Endothelial cell of umbilical vein (primary cell): Measurements from ENCODE around the gene PDPK1. TPM values are rescaled to one million over a fixed set of nuclear protein-coding genes. Genes with fewer than 3 reads are reported as not detected.
A peak's percentile ranks its signal among the peaks of the same experiment; 100 is the strongest.
"Not testable (repeated sequence)": the region's sequence is repeated elsewhere in the genome, so short reads cannot be mapped to it uniquely, and the experiment has no call there.

ENCODE experiments used
- BruUV-seq: library from RNA; stranded (reverse); fragments of 400-500 nt; replicated peaks from 2 replicates; lab custom pipeline; 2021; lab: Mats Ljungman, UMichigan
- CTCF ChIA-PET: fragments of 300-600, 350-600 bp; sonication (Branson Sonifier 250); formaldehyde crosslinking; loops from one replicate; lab custom pipeline; 2021; ENCODE audit warnings: antibody characterized with exemption, inconsistent platforms; lab: Charles Lee
- POLR2A ChIA-PET: fragments of 300-600, 350-600 bp; sonication (Branson Sonifier 250); formaldehyde crosslinking; loops from one replicate; lab custom pipeline; 2021; ENCODE audit warnings: antibody characterized with exemption, inconsistent platforms; lab: Charles Lee
- DNase-seq: peaks from one replicate; pipeline ENCODE4 v3.0.0-alpha.2; 2011; ENCODE audit warnings: low read depth, low spot score
- FAIRE-seq: peaks from 2 replicates; lab custom pipeline; 2011; peaks lifted over from hg19 to GRCh38; lab: Jason Lieb, UNC
- H2AFZ ChIP-seq: 2 replicates; pipeline ENCODE4 v1.6.0; 2012; ENCODE audit warnings: low read depth, low read length, control low read depth, inconsistent platforms
- H3K27ac ChIP-seq: 2 replicates; pipeline ENCODE4 v1.5.1; 2011; ENCODE audit warnings: low read depth, mild to moderate bottlenecking, control low read depth, low read length, moderate library complexity; ENCODE audit not compliant: insufficient read depth
- H3K27me3 ChIP-seq, 2 experiments: 2 replicates each; pipeline versions ENCODE4 v1.6.0 to v1.6.1; 2011; ENCODE audit warnings: low read length in 2 of 2, mixed read lengths in 1 of 2; ENCODE audit not compliant: control insufficient read depth in 2 of 2, insufficient read depth in 2 of 2
- H3K36me3 ChIP-seq, 2 experiments: 2 replicates in 1 of 2; 3 replicates in 1 of 2; pipeline ENCODE4 v1.5.1; 2011; ENCODE audit warnings: low read length in 2 of 2, mild to moderate bottlenecking in 1 of 2, moderate library complexity in 1 of 2; ENCODE audit not compliant: control insufficient read depth in 2 of 2, insufficient read depth in 2 of 2; ENCODE audit errors: extremely low read depth in 1 of 2
- H3K4me1 ChIP-seq: 3 replicates; pipeline ENCODE4 v1.5.1; 2011; ENCODE audit warnings: mild to moderate bottlenecking, low read length; ENCODE audit not compliant: control insufficient read depth, insufficient read depth; ENCODE audit errors: extremely low read depth
- H3K4me2 ChIP-seq: 2 replicates; pipeline ENCODE4 v1.6.1; 2011; ENCODE audit warnings: low read length, control low read depth, mixed read lengths; ENCODE audit not compliant: insufficient read depth
- H3K4me3 ChIP-seq, 3 experiments: fragments of 200-600 bp in 1 of 3; sonication (generic), shearing (Covaris generic) in 1 of 3; replicated peaks in 1 of 3; 2 replicates each; pipeline ENCODE4 v1.5.1; 2011 to 2016; ENCODE audit warnings: control low read depth in 3 of 3, low read length in 3 of 3, mild to moderate bottlenecking in 2 of 3, inconsistent platforms in 1 of 3, low read depth in 1 of 3, moderate library complexity in 1 of 3; ENCODE audit not compliant: insufficient read depth in 1 of 3
- H3K79me2 ChIP-seq: 2 replicates; pipeline ENCODE4 v1.6.0; 2012; ENCODE audit warnings: low read length, inconsistent platforms; ENCODE audit not compliant: control insufficient read depth, insufficient read depth
- H3K9ac ChIP-seq: replicated peaks from 2 replicates; pipeline ENCODE3; 2011; ENCODE audit warnings: low read length, control low read depth; ENCODE audit not compliant: insufficient read depth; ENCODE audit errors: extremely low read depth
- H3K9me1 ChIP-seq: replicated peaks from 3 replicates; pipeline ENCODE4 v1.6.0; 2011; ENCODE audit warnings: mild to moderate bottlenecking, low read length; ENCODE audit not compliant: control insufficient read depth, insufficient read depth; ENCODE audit errors: extremely low read depth
- H3K9me3 ChIP-seq: replicated peaks from 2 replicates; pipeline ENCODE4 v1.5.1; 2012; ENCODE audit warnings: low read length, inconsistent platforms; ENCODE audit not compliant: control insufficient read depth, insufficient read depth
- H4K20me1 ChIP-seq: replicated peaks from 2 replicates; pipeline ENCODE3; 2011; ENCODE audit warnings: mild to moderate bottlenecking, low read length; ENCODE audit not compliant: control insufficient read depth, insufficient read depth; ENCODE audit errors: extremely low read depth
- CTCF ChIP-seq, 2 donors: IDR thresholded peaks; 1 replicate in 1 of 2; 2 replicates in 1 of 2; pipeline ENCODE4 v1.5.1; 2011; ENCODE audit warnings: low read length in 2 of 2, mild to moderate bottlenecking in 2 of 2, moderate library complexity in 2 of 2, control low read depth in 1 of 2, inconsistent platforms in 1 of 2, low read depth in 1 of 2; ENCODE audit not compliant: insufficient read depth in 1 of 2; ENCODE audit errors: extremely low read depth in 1 of 2
- dilution Hi-C: fragments of 300-500 bp; cut with MboI; formaldehyde crosslinking; loops from one replicate; pipeline ENCODE4 v1.15.0; 2019; ENCODE audit warnings: low sequenced_read_pairs; ENCODE audit not compliant: extremely low pct_ligation_motif_present
- intact Hi-C: fragments of 100-400 bp; cut with micrococcal nuclease; formaldehyde crosslinking; loops from one replicate; pipeline ENCODE4 v1.10.0; 2022
- polyA plus RNA-seq, 4 experiments: library from polyadenylated mRNA; depleted of rRNA in 3 of 4; stranded (reverse) in 3 of 4; unstranded in 1 of 4; fragments of >200 nt; gene quantifications; 2 replicates each; pipeline versions ENCODE4 v1.2.1 to v1.2.3, GENCODE V29; 2011 to 2012; ENCODE audit warnings: missing spikeins in 1 of 4
- total RNA-seq: library from RNA; stranded (reverse); gene quantifications from 2 replicates; pipeline ENCODE4 v1.2.3, GENCODE V29; 2021

The PDPK1 gene
- total and polyA plus RNA-seq, 2 donors (not counting 3 experiments of a cell fraction or from before 2014, with no cell fraction given), result 22.4 to 37.3 TPM

GRCh38 chr16:2619628-2620027, 81.8 kb downstream of the PDPK1 start:
- H2AFZ ChIP-seq, H3K9me1 ChIP-seq, dilution Hi-C loops, H3K4me2 ChIP-seq, H3K27me3 ChIP-seq, H3K9ac ChIP-seq, H3K4me3 ChIP-seq, H3K36me3 ChIP-seq, H3K9me3 ChIP-seq, H3K27ac ChIP-seq, H3K79me2 ChIP-seq, BruUV-seq, POLR2A ChIA-PET, intact Hi-C loops, DNase-seq, CTCF ChIA-PET, H4K20me1 ChIP-seq, FAIRE-seq, H3K4me1 ChIP-seq: not testable (repeated sequence)
- TF ChIP-seq CTCF (IDR thresholded peaks at IDR 0.05; ENCODE audit: extremely low read depth in 1 of 2, insufficient read depth in 1 of 2, low read depth in 1 of 2, low read length in 2 of 2), result peak in 1 of 2 donors; percentile 2

DNA sequence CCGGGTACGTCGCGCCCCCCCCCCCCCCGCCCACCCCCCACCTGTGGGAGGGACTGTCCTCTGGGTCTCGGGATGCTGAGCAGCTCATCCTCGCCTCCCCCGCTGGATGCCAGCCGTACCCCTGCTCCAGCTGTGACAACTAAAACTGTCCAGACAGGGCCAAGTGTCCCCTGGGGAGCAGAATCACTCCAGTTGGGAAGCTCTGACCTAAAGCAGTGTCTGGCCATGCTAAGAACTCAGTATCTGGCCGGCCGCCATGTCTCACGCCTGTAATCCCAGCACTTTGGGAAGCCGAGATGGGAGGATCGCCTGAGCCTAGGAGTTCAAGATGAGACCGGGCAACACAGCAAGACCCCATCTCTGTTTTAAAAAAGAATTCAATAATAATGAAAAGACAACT, 83.0 kb downstream of the PDPK1 start:
- H3K27ac ChIP-seq, CTCF ChIA-PET, dilution Hi-C loops, H3K27me3 ChIP-seq, FAIRE-seq, POLR2A ChIA-PET, H3K79me2 ChIP-seq, H4K20me1 ChIP-seq, DNase-seq, H3K36me3 ChIP-seq, H2AFZ ChIP-seq, H3K4me1 ChIP-seq, intact Hi-C loops, H3K4me3 ChIP-seq, H3K4me2 ChIP-seq, H3K9me3 ChIP-seq, H3K9ac ChIP-seq, H3K9me1 ChIP-seq, BruUV-seq: not testable (repeated sequence)

GRCh38 chr16:2621395-2621794, 83.6 kb downstream of the PDPK1 start:
- CTCF ChIA-PET, H3K4me3 ChIP-seq, DNase-seq, H3K27me3 ChIP-seq, H3K4me1 ChIP-seq, FAIRE-seq, POLR2A ChIA-PET, H4K20me1 ChIP-seq, BruUV-seq, H3K79me2 ChIP-seq, H3K9me1 ChIP-seq, H2AFZ ChIP-seq, H3K36me3 ChIP-seq, H3K9me3 ChIP-seq, H3K9ac ChIP-seq, intact Hi-C loops, H3K4me2 ChIP-seq, H3K27ac ChIP-seq, dilution Hi-C loops: not testable (repeated sequence)

DNA sequence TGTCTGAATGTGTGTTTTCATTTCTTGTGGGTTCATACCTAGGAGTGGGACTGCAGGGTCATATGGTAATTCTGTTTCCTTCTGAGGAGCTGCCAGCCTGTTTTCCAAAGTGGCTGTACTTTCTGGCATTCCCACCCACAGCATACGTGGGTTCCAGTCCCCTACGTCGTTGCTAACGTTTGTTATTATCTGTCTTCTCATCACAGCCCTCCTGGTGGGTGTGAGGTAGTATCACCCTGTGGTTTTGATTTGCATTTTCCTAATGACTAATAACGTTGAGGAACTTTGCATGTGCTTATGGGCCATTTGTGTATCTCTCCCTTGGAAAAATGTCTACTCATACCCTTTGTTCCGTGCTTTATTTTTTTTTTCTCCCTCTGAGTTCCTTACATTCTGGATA, 89.3 kb downstream of the PDPK1 start:
- H3K4me1 ChIP-seq, CTCF ChIA-PET, dilution Hi-C loops, H3K9ac ChIP-seq, H4K20me1 ChIP-seq, H3K27me3 ChIP-seq, H3K9me1 ChIP-seq, intact Hi-C loops, BruUV-seq, POLR2A ChIA-PET, H2AFZ ChIP-seq, DNase-seq, H3K27ac ChIP-seq, H3K9me3 ChIP-seq, H3K4me3 ChIP-seq, H3K79me2 ChIP-seq, H3K36me3 ChIP-seq, H3K4me2 ChIP-seq: not testable (repeated sequence)
- FAIRE-seq, result peak; percentile 58
